GM18499 (cell line): Measurements from ENCODE around the gene P3H2.
"Not testable (repeated sequence)": the region's sequence is repeated elsewhere in the genome, so short reads cannot be mapped to it uniquely, and the experiment has no call there.

Experiments used
- ATAC-seq: cut with Tn5 transposase; IDR thresholded peaks from one replicate; pipeline ENCODE4 v1.9.1; 2021; ENCODE audit warnings: moderate number of reproducible peaks; ENCODE audit not compliant: insufficient read depth, unreplicated experiment

P3H2 gene

DNA sequence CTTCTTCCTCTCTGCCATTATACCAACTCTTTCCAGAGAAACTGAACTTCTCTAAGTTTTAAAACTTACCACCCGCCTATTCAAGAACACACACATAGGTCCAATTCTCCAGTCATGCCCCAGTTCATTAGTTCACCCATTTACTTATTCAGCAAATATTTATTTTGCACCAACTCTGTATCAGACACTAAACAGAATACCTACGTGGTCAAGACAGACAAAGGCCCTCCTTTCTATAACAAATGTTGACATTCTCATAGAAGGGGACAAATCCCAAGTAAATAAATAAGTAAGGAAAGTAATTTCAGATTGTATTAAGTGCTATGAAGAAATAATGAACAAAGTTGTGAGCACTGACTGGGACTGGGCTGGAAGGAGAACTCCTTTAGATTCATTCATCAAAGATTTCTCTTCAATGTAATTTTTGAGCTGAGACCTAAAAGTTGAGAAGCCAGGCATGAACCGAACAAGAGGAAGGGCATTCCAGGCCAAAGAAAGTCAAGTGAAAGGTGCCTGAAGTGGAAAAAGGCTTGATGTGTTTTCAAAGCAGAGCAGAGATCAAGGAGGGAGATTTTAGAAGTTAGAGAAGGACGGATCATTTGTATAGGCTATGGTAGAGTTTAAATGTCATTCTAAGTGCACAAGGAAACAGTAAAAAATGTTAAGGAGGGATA lies 120.4 kb downstream of the P3H2 start:
- ATAC-seq: no peak

- ATAC-seq: no peak
Observed at GRCh38 chr3:189999718-190000117, 121.0 kb downstream of the P3H2 start.

DNA sequence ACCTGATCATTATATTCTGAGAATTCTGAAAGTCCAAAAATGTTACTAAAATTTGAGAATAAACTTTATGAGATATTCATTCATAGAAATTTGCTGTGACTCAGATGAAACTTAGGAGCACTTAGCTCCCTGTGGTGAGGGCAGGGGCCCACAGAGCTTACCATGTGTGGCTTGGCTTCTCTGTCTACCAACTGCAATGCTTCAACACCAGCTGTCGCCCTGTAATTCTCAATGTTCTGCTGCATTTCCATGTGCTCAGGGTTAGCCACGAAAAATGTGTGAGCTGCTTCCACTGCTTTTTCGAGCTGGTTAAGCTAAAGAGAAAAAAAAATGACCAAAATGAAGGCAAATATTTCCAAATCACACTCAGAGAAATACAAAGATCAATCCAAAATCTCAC lies 125.6 kb downstream of the P3H2 start:
- no peak for ATAC-seq

DNA sequence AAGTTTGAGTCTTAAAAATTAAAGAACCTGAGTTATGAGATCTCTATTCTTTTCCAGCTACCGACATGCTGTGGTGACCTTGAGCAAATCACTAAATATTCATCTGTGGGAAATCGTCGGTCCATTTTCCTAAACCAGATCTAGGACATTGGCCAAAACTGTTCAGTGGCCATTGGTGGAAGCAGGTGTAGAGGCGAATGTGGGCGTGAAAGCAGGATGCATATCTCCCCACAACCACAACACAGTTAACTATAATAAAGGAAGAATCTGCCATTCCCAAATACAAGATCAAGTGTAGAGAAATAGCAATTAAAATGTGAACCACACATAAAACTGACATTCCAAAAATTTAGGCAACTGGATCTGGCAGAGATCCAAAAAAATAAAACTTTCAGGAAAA lies 129.9 kb downstream of the P3H2 start:
- no peak for ATAC-seq

DNA sequence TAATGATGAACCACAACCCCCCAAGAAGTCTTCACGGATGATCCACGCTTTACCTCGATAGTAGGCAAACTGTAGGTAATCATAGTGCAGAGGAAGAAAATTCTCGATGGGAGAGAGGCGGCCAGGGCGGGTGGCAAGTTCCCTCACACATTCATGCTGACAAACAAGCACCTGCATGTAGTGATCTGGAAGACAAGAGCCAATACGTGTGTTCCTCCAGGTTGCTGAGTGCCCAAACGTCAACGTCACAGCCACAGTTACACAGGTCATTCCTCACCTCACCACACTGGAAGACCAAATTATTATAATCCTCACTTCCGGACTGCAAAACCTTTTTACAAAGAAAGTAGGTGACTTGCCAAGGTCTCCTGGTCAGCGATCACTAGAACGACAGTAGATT lies 131.8 kb downstream of the P3H2 start:
- no peak for ATAC-seq

- ATAC-seq: no peak
Observed at GRCh38 chr3:189988322-189988721, 132.4 kb downstream of the P3H2 start.

GRCh38 chr3:189985948-189986347 lies 134.7 kb downstream of the P3H2 start:
- ATAC-seq: no peak

- ATAC-seq: no peak
Observed at GRCh38 chr3:189983612-189984011, 137.1 kb downstream of the P3H2 start.

- ATAC-seq: no peak
Observed at GRCh38 chr3:189982321-189982945, 138.3 kb downstream of the P3H2 start.

- ATAC-seq: no peak
Observed at GRCh38 chr3:189981668-189982067, 139.0 kb downstream of the P3H2 start.

DNA sequence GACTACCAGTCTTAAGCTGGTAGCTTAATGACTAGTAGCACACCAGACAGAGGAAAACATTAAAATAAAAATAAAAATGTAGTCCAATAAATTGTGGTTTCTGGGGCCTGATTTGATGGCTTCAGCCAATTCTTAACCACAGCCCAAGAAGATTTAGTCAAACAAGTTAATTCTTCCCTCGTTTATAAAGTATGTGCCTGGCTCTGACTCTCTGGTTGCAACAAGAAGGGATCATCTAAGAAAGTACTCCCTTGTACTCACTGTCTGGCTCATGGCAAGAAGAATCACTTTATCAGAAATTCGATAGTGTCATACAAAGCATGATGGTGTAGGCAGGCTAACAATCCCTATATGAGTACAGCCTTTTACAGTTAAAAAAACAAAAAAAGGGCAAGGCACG lies 141.9 kb downstream of the P3H2 start:
- no peak for ATAC-seq

DNA sequence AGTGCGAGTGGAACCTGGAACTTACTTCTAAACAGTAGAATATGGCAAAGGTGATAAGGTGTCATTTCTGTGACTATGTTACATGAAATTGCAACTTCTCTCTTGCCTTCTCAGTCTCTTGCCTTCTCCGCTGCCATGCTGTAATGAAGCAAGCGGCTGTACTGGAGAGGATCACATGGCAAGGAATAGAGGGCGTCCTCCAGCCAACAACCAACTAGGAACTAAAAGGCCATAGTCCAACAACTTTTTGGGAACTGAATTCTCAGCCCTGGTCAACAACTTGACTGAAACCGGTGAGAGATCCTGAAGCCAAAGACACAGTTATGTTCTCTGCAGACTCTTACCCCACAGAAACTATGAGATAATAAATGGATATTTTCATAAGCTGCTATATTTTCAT lies 143.5 kb downstream of the P3H2 start:
- no peak for ATAC-seq

DNA sequence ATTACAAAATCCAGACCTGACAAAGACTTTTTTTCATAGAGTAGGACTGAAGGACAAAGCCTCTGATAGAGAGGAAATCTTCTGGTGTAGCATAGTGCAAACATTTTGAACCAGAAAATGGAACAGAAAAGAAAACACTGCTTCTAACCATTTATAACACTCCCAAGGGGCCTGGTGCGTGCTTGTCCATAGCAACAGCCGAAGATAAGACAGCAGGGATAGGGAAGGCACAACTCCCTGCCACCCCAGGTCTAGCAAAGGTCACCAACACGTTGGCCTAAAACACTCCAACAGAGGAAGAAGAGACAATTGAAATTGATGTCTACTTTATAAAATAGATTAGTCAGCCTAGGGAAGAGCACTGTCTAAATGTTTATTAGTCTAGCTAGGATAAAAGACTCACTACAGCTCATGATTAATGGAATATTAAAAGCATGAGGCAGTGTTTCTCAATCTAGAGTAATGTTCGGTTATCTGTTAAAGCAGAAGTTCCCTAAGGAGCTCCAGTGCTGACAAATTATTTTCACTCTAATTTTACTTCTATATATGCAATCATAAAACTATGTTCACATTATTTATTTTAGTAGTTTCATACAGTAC lies 145.2 kb downstream of the P3H2 start:
- ATAC-seq: no peak

- no peak for ATAC-seq
Observed at GRCh38 chr3:189974359-189974758, 146.3 kb downstream of the P3H2 start.

DNA sequence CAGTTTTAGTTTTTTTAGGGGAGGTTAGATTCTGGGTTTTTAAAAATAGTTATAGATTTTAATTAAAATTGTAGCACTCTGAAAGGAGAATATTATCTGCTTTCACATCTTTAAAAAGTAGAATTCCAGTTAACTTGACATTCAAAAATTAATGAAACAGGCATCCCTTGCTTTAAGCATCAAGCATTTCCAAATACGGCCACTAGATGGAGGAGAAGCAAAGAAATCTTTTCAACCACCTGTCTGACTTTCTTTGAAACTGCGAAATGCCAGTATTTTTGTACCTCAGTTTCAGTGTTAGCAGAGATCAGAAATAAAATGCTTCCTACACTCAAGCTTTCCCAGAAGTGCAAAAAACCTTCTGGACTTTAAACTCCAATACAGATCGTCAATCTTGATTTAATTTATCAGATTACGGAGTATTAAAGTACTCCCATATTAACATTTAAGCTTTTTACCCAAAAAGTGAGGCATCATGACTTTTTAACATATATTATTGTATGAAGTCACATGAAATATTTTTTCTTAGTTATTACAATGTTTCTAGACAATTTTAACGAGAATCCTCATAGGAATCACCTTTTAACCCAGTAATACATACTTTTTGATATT lies 153.3 kb downstream of the P3H2 start:
- ATAC-seq: no peak

- ATAC-seq: no peak
Observed at GRCh38 chr3:189966843-189967242, 153.9 kb downstream of the P3H2 start.

GRCh38 chr3:189964623-189965332 lies 155.9 kb downstream of the P3H2 start:
- ATAC-seq: no peak

DNA sequence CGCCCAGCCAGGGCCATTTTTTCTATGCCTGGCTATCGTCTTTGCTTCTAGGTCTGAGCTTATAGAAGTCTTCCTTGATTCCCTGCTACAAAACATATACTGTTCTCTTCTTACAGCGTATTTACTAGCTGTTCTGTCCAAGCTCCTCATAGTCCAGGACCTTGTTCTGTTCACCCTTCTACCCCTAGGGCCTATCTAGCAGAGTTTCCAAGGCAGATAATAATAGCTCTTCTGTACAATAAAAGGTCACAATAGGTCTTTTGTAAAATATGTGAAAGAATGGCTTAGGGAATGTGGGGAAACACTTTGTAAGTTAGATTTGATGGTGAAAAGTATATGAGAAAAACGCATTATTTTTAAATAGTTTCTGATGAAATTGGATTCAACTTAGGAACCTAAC lies 158.2 kb downstream of the P3H2 start:
- ATAC-seq: no peak

DNA sequence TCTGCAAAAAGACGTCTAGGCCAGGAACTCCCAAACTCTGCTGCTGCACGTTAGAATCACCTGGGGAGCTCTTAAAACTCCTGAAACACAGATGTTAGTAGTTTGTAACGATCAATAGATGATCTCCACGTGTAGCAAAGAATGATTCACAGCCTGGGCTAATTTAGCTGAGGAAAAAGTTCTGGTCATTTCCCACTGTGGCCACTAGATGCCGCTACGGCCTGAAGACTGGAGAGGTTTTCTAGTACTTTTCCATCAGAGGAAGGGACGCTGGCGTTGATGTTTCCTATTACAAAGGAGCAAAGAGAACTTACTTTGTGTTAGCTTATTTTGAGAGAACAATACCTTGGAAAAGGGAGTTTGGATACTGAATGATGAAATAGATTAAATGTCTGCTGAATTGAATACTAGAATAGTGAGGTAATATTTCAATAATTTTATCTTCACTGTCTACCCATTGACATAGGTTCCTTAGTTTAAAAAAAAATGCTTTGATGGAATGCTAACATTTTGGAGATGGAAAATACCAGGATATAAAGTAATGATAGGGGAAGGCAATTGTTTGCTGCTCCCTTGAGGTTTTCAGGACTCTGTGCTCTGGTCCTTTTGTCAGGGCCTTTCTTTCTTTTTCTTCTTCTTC lies 159.1 kb downstream of the P3H2 start:
- ATAC-seq: no peak

GRCh38 chr3:189961086-189961485 lies 159.6 kb downstream of the P3H2 start:
- ATAC-seq: not testable (repeated sequence)
